ENCODE results near the gene RAB23.

Gene RAB23

DNA sequence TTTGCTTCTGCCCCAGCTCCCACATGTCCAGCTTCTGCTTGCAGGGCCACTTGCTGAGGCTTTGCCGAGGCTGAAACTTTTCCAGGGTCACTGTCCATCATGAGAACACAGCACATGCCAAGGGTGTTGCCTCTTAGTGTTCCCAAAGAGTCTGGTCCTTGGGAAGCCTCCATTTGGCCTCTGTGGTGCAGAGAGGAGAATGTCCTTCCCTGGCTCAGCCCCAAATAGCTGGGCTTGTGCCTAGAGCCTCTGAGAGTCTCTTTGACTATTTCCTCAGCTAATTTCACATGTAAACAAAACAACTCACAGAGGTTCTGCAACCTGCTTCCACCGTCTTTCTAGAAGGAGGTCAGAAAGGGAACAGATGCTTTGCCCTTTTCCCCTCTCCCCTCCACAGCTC is 40.4 kb upstream of the RAB23 start:
- no peak overlapping the region for H3K4me3 ChIP-seq (ENCODE audit: low read depth, low read length)
- TF ChIP-seq, protein P1, sequence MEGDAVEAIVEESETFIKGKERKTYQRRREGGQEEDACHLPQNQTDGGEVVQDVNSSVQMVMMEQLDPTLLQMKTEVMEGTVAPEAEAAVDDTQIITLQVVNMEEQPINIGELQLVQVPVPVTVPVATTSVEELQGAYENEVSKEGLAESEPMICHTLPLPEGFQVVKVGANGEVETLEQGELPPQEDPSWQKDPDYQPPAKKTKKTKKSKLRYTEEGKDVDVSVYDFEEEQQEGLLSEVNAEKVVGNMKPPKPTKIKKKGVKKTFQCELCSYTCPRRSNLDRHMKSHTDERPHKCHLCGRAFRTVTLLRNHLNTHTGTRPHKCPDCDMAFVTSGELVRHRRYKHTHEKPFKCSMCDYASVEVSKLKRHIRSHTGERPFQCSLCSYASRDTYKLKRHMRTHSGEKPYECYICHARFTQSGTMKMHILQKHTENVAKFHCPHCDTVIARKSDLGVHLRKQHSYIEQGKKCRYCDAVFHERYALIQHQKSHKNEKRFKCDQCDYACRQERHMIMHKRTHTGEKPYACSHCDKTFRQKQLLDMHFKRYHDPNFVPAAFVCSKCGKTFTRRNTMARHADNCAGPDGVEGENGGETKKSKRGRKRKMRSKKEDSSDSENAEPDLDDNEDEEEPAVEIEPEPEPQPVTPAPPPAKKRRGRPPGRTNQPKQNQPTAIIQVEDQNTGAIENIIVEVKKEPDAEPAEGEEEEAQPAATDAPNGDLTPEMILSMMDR (IDR thresholded peaks at IDR 0.05; ENCODE audit: borderline replicate concordance, insufficient read depth, low read depth, low read length): no peak

DNA sequence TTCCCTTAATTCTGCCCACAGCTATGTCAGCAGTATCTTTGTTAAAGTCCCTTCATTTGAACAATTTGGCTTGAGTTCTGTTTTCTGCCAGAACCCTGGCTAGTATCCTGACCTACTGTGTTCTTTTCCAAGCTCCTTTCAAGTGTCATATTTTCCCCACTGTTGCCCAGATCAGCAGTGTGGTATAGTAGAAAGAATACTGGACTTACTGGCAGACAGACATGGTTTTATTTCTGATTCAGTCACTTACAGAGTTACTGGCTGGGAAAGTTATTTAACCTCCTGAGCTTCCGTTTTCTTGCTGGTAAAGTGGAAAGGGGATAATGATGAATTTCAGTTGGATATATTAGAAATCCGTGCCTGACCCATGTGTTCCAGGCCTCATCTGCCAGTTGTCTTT is 39.8 kb upstream of the RAB23 start:
- H3K4me3 ChIP-seq (ENCODE audit: low read depth, low read length): no peak overlapping the region
- TF ChIP-seq, protein P1 (IDR thresholded peaks at IDR 0.05; ENCODE audit: borderline replicate concordance, insufficient read depth, low read depth, low read length): no peak

DNA sequence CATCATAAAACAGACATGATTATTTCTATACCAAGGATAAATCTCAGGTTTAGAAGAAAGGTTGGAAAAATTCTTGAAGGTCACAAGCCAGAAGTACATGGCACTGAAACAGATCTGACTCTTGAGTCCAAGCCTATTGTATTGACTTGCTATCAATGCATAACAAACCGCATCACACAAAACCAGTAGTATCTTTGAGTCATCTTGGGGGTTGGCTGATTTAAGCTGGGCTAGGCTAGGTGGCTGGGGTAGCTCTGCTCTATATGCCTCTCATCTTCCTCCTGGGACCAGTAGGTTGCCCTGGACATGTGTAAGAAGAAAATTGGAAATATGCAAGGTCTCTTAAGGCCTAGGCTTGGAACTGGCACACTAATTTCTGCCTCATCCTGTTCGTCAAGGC is 37.0 kb upstream of the RAB23 start:
- TF ChIP-seq, protein P1 (IDR thresholded peaks at IDR 0.05; ENCODE audit: borderline replicate concordance, insufficient read depth, low read depth, low read length): no peak
- H3K4me3 ChIP-seq (ENCODE audit: low read depth, low read length): no peak overlapping the region

DNA sequence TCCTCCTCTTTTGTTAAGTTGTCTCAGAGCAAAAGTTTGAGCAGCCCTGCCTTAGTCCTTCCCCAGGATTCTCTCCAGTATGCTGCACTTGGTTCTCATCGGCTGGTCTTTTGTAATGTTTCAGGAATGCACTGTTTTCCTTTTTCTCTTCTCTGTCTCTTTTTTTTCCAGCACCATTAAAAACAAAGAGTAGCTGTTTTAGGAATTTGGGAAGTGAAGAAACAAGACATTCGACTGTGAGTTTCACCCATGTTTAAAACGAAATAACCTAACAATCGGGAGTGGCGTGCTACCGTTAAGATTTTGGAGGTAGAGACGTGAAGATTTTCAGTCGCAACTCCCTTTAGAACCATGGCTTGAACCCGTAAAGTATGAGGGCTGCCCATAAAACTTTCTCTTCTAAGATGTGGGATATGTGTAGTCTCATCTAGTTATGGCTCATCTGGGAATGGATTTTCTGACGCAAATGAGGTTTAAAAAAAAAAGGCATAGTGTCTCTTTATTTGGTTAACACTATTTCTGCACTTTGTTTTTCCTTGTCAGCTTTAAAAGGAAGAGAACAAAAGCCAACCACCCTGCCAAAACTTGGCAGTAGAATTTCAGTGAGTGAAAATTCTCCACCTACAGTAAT is 35.9 kb upstream of the RAB23 start:
- TF ChIP-seq, protein P1 (IDR thresholded peaks at IDR 0.05; ENCODE audit: borderline replicate concordance, insufficient read depth, low read depth, low read length): no peak
- H3K4me3 ChIP-seq (ENCODE audit: low read depth, low read length): no peak overlapping the region

DNA sequence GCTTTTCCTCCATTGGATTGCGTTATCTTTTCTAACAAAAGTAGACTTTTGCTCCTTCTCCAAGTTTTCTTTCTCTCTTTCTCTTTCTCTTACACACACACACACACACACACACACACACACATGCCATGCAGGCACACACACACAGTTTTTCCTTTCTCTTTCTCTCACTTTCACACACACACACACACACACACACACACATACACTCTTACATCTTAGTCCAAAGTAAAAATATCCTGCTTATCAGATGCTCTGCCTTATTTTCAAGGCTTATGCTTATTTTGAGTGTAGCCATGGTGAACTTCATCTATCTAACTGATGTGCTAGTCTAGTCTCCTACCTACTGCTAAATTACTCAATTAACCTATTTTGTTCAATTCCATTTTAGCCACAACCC is 34.4 kb upstream of the RAB23 start:
- H3K4me3 ChIP-seq (ENCODE audit: low read depth, low read length): no peak overlapping the region
- TF ChIP-seq, protein P1 (IDR thresholded peaks at IDR 0.05; ENCODE audit: borderline replicate concordance, insufficient read depth, low read depth, low read length): no peak

DNA sequence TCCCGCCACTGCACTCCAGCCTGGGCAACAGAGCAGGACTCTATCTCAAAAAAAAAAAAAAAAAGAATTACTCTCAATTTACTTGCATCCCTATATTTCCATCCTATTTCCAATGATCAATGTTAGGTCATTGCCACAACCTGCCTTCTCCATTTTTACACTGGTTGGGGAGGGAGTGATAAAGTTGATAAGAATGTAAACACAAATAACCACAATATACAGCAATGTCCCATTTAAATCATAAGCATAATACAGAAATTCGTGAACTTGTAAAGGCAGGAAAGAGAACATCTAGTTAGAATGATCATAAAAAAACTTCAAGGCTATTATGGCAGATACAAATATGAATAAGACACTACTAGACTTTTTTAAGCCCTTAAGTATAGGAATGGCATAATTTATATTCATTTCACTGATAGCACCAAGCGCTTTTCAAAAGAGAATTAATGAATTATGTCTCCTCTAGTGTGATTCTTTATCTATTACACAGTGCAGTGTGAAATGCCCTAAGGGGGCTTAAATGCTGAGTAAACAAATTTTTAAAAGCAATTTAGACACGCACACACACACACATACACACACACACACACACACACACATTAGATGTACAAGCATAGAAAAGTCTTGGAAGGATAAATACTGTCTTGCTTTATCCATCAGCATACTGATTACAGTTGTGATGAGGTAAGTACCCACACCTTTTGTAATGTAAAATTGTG is 33.5 kb upstream of the RAB23 start:
- no peak overlapping the region for H3K4me3 ChIP-seq (ENCODE audit: low read depth, low read length)
- TF ChIP-seq, protein P1 (IDR thresholded peaks at IDR 0.05; ENCODE audit: borderline replicate concordance, insufficient read depth, low read depth, low read length): no peak
